Stimulated activated CD8-positive, alpha-beta memory T cell treated with anti-CD3 and anti-CD28 coated beads, Interleukin-12 subunit alpha, Interleukin-12 subunit beta, amount 100 ng/mL, for 4 hours (primary cell): Measurements from ENCODE around the gene AAR2.

Experiments used
- DNase-seq: peaks from one replicate; pipeline ENCODE4 v3.0.0-alpha.2; 2020; ENCODE audit warnings: low read depth

Gene AAR2

DNA sequence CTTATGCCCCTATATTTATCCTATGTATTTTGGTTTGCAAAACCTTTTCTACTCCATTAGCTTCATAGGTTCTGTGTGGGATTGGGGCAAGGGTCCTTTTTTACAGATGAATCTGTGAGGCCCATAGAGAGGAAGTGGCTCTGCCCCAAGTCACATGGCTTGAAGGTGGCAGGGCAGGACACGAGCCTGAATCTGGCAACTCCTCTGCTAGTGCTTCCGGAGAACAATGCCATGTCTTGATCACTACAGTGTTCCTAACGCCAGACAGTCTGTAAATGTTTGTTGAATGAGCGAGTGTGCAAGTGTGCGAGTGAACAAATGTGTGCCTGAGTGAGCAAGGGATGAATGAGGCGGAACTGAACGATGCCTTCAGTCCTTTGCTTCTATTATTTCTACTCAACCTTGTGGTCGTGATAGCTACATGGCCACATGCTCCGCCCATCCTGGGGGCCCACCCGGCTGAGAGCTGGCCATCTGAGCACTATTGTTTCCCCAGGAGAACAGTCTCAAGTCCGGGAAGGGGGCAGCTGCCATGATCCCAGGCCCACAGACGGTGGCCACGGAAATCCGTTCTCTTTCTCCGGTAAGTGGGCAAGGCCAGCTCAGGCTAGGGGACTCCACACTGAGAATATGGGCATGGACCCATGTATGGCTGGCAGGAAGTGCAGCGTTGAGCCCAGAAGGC lies 17.8 kb upstream of the AAR2 start:
- DNase-seq = no peak

DNA sequence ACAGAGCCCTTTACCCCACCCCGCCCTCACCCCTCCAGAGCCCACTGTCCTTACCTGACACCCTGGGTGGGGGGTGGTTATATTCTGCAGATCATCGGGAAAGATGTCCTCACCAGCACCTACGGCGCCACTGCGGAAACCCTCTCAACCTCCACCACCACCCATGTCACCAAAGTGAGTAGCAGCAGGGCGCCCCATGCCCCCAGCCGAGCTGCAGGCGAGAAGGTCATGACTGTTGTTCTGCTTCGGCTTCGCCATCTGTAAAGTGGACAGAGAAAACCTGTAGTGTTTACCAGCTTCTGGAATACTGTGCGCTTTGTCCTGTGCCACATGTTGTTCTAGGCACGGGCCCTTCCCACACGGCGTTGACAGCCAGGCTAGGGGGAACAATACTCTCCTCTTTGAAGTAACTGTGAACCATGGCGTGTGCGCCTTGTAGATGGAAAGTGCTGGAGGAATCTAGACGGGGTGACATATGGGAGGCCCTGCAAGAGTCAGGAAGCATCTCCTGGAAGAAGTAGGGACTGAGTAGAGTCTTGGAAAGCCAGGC lies 16.5 kb upstream of the AAR2 start:
- no peak for DNase-seq

DNA sequence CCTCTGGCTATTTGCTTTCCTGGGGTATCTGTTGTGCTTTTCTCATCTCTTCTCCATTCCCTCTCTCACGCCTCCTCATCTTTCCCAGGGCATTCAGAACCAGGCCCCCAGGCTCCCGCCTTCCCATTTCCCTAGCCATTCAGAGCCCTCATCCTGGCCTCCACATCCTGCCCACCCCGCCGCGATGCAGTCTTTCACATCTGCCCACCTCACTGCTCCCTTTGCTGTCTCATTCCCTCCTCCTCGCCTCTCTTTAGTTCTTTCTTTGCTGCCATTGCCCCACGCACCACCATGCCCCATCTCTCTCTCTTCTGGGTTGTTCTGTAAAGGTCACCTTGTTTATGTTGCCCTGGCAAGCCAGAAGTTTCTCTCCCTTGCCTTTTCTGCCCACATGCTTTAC lies 10.6 kb upstream of the AAR2 start:
- DNase-seq = no peak

DNA sequence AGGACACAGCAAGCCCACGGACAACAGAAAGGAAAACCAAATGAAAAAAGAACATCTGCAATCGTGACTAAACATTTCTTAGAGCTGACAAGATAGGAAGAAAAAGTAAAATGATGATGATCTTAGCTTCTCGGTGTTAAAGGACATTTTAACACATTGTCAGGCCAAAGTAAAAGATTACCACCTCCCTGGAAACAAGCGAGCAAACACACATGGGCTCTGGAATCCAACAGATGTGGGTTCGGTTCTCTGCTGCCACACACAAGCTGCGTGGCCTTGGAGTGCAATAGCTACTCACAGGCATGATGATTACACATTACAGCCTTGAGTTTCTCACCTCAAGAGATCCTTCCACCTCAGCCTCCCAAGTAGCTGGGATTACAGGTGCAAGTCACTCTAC lies 7.5 kb upstream of the AAR2 start:
- no peak for DNase-seq

DNA sequence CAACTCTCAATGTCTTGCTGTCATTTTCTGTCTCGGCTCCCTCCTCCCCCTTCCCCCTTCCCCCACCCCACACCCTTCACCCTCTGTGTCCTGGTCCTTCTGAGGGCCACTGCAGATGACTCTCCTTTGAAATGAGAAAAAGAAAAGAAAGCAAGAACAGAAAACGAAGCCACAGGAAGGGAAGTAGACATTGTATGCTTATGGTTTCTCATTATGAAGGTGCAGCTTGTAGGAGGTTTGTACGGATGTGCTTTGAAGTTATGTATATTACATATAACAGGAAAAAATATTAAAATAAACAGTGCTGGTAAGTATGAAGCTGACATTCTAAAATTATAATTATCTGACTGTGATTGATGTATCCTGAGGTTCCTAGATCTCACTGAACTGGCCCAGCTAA lies 6.3 kb upstream of the AAR2 start:
- DNase-seq = no peak

DNA sequence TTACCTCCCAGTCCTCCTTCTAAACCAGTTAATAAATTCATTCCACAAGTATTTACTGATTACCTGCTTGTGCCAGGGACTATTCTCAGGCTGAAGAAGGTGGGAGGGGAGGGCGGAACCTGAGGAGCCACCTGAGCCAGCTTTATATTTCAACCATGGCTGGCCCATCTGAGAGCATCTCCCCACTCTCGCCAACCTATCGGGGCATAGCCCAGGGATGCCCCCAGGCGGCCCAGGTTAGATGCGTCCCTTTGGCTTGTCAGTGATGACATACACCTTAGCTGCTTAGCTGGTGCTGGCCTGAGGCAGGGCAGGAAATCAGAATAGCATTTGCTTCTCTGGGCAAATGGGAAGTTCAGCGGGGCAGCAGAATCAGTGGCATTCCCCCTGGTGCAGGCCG lies 4.9 kb upstream of the AAR2 start:
- DNase-seq = no peak

DNA sequence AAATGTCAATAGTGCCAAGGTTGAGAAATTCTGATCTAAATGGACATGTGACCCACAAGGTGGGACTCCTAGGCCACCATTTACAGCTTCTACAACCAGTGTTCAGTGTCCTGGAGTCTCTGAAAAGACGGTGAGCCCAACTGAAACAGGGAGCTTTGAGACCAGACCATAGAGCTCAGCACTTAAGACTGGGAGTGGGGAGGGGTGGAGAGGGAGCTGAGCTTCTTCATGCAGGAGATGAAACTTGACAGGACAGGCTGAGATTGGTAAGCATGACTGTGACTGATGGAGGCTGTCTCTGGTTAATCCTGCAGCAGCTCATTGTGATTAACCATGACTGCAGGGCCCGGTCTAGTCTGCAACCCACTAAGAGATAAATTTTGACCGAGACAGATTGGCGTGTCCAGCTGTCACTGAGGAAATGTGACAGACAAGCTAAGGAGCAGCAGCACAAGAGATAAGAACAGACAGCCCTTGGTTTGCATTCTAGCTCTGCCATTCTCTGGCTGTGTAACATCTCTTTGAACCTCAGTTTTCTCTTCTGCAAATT lies 1.4 kb upstream of the AAR2 start:
- no peak for DNase-seq

DNA sequence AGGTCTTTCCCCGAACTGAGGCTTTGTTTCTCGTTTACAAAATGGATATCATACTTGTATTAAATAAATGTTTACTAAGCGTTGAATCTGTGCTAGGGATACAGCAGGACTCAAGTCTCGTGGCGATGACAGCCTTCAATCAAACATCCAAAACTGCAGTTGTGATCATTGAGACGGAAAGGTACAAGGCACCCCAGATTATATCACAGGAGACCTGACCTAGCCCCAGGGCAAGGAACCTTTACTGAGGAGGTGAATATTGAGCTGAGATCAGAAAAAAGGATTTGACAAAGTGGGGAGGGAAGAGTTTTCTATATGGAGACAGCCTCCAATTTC lies 476 bp downstream of the AAR2 start:
- no peak for DNase-seq

DNA sequence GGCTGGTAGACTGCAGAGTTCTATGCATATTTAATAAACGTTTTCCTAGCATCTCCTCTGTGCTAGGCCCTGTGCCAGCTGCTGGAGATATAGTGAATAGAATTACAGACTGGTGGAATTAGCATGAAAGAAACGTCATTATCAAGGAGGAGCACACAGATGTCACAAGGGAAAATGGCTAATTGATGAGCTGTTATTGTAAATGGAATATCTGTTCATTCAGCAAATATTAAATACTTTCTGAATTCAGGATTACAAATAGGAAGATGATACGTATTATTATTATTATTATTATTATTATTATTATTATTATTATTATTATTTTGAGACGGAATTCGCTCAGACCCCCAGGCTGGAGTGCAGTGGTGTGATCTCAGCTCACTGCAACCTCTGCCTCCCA lies 1.2 kb downstream of the AAR2 start:
- no peak for DNase-seq

DNA sequence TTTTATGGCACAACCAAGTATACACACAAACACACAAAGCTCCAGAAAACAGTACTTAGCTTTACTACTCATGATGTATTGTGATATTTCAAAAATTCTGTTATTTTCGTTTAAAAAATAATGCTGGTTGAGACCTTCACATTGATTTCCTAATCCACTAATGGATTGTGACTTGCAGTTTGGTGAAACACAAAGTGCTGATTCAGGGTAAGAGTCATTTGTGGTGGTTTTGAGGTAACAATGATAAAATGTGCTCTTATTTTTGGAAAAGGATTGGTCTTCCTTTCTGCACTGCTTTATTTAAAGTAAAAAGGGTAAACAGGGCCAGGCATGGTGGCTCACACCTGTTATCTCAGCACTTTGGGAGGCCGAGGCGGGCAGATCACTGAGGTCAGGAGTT lies 1.9 kb downstream of the AAR2 start:
- DNase-seq = no peak

DNA sequence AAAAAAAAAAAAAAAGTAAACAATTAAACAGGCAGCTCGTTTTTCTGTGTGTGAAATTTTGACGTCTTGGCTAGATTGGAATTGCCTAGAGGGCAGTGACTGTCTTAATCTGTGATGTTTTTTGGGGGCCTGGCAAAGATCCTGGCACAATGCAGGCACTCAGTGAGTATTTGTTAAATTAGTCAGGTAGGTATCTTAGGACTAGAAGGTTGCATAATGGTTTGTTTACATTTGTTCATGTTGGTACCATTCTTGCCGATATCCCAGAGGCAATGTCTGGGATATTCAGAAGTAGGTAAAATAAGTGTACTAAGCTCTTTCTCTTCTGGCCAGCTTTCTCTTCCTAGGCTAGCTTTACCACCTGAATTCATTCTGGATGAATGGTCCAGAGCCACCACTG lies 2.5 kb downstream of the AAR2 start:
- DNase-seq = no peak

DNA sequence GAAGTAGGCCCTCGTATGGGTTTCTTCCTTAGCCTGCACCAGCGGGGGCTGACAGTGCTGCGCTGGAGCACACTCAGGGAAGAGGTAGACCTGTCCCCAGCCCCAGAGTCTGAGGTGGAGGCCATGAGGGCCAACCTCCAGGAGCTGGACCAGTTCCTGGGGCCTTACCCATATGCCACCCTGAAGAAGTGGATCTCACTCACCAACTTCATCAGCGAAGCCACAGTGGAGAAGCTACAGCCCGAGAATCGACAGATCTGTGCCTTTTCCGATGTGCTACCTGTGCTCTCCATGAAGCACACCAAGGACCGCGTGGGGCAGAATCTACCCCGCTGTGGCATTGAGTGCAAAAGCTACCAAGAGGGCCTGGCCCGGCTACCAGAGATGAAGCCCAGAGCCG lies 3.8 kb downstream of the AAR2 start:
- DNase-seq = no peak

DNA sequence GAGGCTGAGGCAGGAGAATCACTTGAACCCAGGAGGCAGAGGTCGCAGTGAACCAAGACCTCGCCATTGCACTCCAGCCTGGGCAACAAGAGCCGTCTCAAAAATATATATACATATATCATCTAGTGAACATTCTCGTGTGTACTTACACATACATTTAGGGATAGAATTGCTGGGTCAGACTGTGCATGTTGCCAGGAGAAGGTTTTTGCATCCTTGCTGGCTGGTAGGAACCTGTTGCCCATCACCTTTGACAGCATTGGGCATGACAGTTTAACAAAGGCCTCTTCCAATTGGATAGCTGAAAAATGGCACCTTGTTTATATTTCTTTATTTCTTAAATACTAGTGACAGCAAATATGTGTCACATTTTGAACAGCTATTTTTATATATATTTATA lies 5.4 kb downstream of the AAR2 start:
- DNase-seq = no peak

DNA sequence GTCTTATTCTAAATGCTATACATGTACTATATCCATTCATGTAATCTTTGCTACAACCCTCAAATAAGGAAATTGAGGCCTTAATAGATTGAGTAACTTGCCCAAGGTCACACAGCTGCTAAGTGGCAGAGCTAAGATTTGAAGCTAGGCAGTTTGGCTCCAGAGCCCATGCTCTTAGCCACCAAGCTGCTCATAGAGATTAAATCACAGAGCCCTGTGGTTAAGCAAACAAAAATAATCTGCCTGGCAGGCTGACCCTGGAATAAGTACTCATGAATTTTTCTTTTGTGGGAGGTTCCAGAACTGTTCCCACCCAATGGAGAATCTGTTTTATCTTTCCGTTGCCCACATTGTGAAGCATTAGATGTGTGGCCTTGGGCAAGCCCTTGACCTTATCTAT lies 7.4 kb downstream of the AAR2 start:
- no peak for DNase-seq

DNA sequence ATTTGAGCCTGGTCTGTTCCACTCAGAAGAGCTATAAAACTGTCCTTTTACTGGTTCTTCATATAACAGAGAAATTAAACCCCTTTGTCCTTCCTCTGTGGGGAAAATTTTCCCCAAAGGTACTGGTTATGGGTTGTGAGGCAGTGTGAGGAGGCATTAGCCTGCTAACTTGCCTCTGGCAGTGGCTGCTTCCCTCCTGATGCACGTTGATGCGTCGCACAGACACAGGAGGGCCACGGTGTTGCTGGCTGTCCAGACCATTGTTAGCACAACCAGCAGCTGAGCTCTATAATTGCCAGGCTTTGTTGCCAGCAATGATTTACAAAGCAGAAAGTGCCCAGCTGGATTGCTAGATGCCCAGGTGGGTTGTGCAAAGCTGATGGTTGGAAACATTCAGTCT lies 10.1 kb downstream of the AAR2 start:
- no peak for DNase-seq

DNA sequence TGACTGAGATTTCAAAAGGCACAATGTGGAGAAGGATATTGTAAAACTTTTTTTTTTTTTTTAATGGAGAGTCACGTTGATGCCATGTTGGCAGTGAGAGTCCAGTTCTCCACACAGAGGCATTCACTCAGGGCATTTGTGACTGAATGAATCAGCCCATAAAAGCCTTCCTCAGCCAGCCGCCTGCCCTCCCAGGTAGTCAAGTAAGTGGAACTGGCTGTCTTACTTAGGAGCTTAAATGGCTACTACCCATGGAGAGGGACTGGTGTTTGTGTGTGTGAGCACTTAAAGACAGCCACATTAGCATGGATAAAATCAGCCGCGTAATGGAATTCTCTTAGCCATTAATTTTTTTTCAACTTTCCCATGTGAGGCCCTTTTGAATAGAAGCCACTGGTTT lies 12.6 kb downstream of the AAR2 start:
- DNase-seq = no peak

DNA sequence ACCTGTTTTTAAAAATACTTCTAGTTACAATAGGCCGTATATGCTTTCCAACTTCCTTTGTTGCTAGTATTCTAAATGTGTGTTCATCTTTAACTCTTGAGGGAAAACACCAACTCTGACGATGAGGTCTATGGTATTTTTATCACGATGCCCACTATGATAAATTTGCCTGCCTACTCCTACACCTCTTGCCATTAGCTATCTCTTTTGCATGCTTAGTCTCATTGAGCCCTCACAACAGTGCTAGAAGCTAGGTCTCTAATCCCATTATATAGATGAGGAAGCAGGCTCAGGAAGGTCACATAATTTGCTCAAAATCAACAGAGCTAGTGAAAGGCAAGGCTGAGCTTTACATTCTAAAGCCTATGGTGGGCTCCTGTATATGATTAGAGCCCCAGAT lies 13.2 kb downstream of the AAR2 start:
- DNase-seq = no peak

DNA sequence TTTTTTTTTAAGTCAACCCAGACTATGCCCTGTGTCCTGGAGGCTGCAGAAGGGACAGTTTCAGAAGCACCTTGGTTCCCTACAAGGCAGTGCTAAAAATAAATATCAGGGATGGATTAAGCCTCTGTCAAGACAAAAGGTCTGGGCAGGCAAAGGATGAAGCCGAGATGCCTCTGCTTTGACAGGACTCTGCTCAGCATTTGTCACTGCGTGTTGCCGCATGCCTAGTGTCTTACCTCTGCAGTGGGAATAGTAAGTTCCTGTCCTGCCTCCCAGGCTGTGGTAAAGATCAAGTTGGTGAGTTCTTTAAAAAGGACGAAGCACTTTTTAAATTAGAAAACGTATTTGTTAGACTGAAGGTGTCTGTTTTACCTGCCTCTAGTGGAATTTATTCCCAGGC lies 15.1 kb downstream of the AAR2 start:
- DNase-seq = no peak

DNA sequence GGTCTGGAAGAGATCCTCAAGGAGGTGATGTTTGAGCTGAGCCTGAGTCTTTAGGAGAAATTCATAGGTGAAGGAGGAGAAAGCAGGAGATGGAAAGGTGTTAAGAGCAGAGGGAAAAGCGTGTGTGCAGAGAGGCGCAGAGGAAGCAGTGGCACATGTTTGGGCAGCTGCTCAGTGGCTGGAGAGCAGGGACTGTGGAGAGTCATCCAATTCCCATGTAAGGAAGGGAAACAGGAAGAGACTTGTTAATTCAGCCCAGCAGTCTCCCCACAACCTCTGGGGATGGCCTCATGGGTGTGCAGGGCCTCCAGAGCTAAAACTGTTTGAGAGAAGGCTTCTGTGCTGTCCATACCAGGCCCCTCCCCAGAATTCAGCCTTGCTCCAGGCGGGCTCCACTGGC lies 16.2 kb downstream of the AAR2 start:
- DNase-seq = no peak

DNA sequence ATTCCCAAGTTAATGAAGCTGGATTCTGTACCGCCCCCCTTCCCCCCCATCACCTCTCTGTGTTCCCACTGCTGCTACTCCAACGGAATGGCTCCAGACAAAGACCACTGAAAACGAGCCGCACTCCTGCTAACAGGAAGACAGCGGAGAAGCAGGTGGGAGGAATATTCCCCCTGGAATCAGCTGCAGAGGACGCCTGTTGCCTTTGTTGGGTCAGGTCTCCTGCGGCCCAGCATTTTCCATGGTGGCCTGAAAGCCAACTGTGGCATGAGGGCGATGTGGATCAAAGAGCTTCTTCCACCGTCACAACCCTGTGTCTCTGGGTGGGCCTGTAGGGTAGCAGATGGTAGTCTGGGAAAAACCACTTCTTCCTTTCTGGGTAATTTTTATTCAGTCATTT lies 16.8 kb downstream of the AAR2 start:
- DNase-seq = no peak

DNA sequence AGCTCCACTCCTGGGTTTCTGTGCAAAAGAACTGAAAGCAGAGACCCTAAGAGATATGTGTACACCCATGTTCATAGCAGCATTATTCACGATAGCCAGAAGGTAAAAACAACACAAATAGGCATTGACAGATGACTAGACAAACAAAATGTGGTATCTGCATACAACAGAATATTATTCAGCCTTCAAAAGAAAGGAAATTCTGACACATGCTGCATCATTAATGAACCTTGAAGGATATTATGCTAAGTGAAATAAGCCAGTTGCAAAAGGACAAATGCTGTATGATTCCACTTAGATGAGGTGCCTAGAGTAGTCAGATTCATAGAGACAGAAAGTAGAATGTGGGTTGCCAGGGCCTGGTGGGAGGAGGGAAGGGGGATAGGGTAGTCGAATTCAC lies 17.8 kb downstream of the AAR2 start:
- no peak for DNase-seq

DNA sequence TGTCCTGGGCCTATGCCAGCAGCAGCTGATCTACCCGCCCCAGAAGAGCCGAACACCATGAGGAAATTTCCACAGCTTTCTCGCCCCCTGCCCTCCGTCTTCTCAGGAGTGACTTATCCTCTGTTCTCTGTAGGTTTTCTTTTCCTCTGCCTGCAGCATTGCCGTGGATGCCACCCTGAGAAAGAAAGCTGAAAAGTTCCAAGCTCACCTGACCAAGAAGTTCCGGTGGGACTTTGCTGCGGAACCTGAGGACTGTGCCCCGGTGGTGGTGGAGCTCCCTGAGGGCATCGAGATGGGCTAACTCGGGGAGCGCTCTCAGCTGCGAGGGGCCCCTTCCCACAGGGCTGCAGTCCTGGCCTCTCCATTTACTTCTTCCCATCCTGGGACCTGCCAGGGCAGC lies 19.2 kb downstream of the AAR2 start:
- DNase-seq = no peak

DNA sequence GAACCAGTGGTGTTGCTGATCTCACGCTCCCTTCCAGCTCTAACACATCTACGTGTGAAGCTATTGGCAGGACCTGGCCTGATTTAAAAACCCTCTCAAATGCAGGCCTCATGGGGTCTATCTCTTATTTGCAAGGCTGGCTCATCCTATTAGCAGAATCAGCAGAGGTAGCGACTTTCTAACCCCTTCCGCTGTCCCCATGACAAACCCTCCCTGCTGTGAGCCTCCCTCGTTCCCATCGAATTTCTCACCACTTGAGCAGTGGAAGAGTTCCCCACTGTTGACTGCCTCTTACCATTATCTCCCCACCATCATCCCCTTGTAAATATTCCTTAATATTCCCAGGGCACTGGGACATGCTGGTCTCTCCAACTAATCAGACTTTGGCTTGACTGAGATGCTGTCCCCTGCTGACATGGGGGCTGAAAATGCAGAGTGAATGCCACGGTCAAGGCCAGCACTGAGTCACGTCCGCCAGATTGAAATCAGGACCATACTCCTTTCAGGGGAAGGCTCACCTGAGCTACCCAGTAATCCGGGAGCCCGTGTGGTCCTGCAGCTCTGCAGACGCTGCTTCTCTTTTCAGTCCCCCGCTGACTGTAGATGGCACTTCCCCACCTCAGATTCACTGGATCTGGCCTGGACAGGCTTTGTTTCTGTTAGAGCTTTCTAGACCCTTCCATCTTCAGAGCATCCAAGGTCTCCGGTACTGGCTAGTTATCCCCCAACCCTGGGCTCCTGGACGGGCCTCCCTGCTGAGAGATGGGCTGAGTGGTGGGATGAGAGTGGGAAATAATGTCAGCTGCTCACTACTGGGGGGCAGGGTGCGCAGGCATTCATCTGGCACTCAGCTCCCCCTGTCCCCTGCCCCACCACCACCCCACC lies 23.1 kb downstream of the AAR2 start:
- DNase-seq = no peak
